ENCODE results near the gene PDCL2.

DNA sequence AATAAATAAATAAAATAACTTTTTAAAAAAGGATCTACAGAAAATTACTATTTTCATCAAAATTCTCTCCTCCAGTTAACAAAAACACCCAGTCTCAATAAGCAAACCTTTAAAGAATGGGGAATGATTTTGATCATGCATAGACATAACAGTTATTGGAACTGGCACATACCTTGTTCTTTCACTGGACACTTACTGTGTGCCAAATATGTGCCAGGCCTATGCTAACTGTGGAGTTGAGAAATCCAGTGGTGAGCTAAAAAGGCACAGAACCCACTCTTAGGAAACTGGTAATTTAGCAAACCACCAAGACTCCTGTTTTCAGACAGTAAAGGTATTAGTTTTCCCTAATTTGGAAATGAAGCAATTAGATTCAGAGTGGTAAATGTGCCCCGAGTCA, 84.4 kb downstream of the PDCL2 start:
- TF ChIP-seq CTCF (conservative IDR thresholded peaks at IDR 0.05; ENCODE audit: low read length): no peak
- TF ChIP-seq EZH2phosphoT487 (IDR thresholded peaks at IDR 0.05; ENCODE audit: borderline replicate concordance): no peak

All from Loucy (cell line).